SHP77 (cell line): ENCODE data around the gene C2CD5.
A peak's percentile ranks its signal among the peaks of the same experiment; 100 is the strongest.
"Not testable (repeated sequence)": the region's sequence is repeated elsewhere in the genome, so short reads cannot be mapped to it uniquely, and the experiment has no call there.

Experiments used
- DNase-seq, 2 experiments: peaks; one replicate each; lab custom pipeline; 2025; lab: John Stamatoyannopoulos, UW

Gene C2CD5

GRCh38 chr12:22536346-22536945 is 7.9 kb downstream of the C2CD5 start:
- no peak for DNase-seq

- DNase-seq, result no peak
These were observed 8.9 kb downstream of the C2CD5 start for GRCh38 chr12:22535478-22535877.

GRCh38 chr12:22535038-22535437 is 9.3 kb downstream of the C2CD5 start:
- DNase-seq, result no peak

- no peak for DNase-seq
These were observed 11.2 kb downstream of the C2CD5 start for GRCh38 chr12:22533155-22533554.

- DNase-seq, result no peak
These were observed 12.0 kb downstream of the C2CD5 start for GRCh38 chr12:22532317-22532716.

- DNase-seq, result no peak
These were observed 13.1 kb downstream of the C2CD5 start for GRCh38 chr12:22531205-22531604.

GRCh38 chr12:22529281-22530060 is 14.9 kb downstream of the C2CD5 start:
- DNase-seq, result peak in 1 of 2 experiments; percentile 7

GRCh38 chr12:22527999-22528398 is 16.3 kb downstream of the C2CD5 start:
- DNase-seq, result no peak

- no peak for DNase-seq
These were observed 17.5 kb downstream of the C2CD5 start for GRCh38 chr12:22526836-22527235.

- no peak for DNase-seq
These were observed 18.9 kb downstream of the C2CD5 start for GRCh38 chr12:22525426-22525825.

- DNase-seq, result no peak
These were observed 25.3 kb downstream of the C2CD5 start for GRCh38 chr12:22518998-22519397.

- peak; percentile 8 to 15 for DNase-seq
These were observed 26.2 kb downstream of the C2CD5 start for GRCh38 chr12:22518060-22518719.

GRCh38 chr12:22514875-22515274 is 29.5 kb downstream of the C2CD5 start:
- DNase-seq, result no peak

GRCh38 chr12:22505826-22506225 is 38.5 kb downstream of the C2CD5 start:
- DNase-seq, result no peak

GRCh38 chr12:22500100-22500499 is 44.2 kb downstream of the C2CD5 start:
- no peak for DNase-seq

GRCh38 chr12:22499445-22499844 is 44.9 kb downstream of the C2CD5 start:
- DNase-seq, result no peak

- no peak for DNase-seq
These were observed 50.0 kb downstream of the C2CD5 start for GRCh38 chr12:22494319-22494718.

GRCh38 chr12:22491034-22491433 is 53.3 kb downstream of the C2CD5 start:
- no peak for DNase-seq

GRCh38 chr12:22488478-22488877 is 55.9 kb downstream of the C2CD5 start:
- no peak for DNase-seq

GRCh38 chr12:22487683-22488082 is 56.7 kb downstream of the C2CD5 start:
- DNase-seq, result not testable (repeated sequence)

- DNase-seq, result no peak
These were observed 62.7 kb downstream of the C2CD5 start for GRCh38 chr12:22481547-22482104.

GRCh38 chr12:22480814-22481213 is 63.5 kb downstream of the C2CD5 start:
- not testable (repeated sequence) for DNase-seq

- DNase-seq, result no peak
These were observed 64.3 kb downstream of the C2CD5 start for GRCh38 chr12:22480016-22480415.
